Sigmoid colon (tissue), 7 donors: ENCODE results near the gene CCDC149. TPM values are rescaled to one million over a fixed set of nuclear protein-coding genes. Genes with fewer than 3 reads are reported as not detected.

Experiments
- DNase-seq: peaks from one replicate; pipeline ENCODE4 v3.0.0-alpha.2; 2019
- H3K27ac ChIP-seq, 4 donors: fragments of 200-600 bp; sonication (generic); one replicate each; pipeline ENCODE4 v1.5.1; 2016 to 2019; ENCODE audit warnings: mild to moderate bottlenecking in 1 of 4
- H3K27me3 ChIP-seq, 3 donors: fragments of 200-600 bp; sonication (generic); one replicate each; pipeline ENCODE4 v1.5.1; 2019; ENCODE audit warnings: mild to moderate bottlenecking in 1 of 3
- H3K36me3 ChIP-seq, 4 donors: fragments of 200-600 bp; sonication (generic); one replicate each; pipeline ENCODE4 v1.5.1; 2016 to 2019
- H3K4me1 ChIP-seq, 4 donors: fragments of 200-600 bp; sonication (generic); one replicate each; pipeline ENCODE4 v1.5.1; 2017 to 2019
- H3K4me3 ChIP-seq, 4 donors: fragments of 200-600 bp; sonication (generic); one replicate each; pipeline ENCODE4 v1.5.1; 2017 to 2019; ENCODE audit warnings: mild to moderate bottlenecking in 2 of 4, moderate library complexity in 1 of 4
- H3K9me3 ChIP-seq, 4 donors: fragments of 200-600 bp in 3 of 4; sonication (generic) in 3 of 4; one replicate each; pipeline versions ENCODE4 v1.5.1 to v1.6.1; 2013 to 2019
- CTCF ChIP-seq, 4 experiments: fragments of 450-650 bp in 3 of 4; fragments of 200-600 bp in 1 of 4; IDR thresholded peaks; one replicate each; pipeline ENCODE4 v1.5.1; 2016 to 2019; ENCODE audit warnings: antibody characterized with exemption in 4 of 4, mild to moderate bottlenecking in 3 of 4, moderate library complexity in 2 of 4
- EP300 ChIP-seq, 4 donors: sonication (generic); formaldehyde crosslinking; IDR thresholded peaks; one replicate each; pipeline ENCODE4 v1.6.1; 2017; ENCODE audit warnings: antibody characterized with exemption in 4 of 4
- POLR2A ChIP-seq, 2 donors: fragments of 450-650 bp; IDR thresholded peaks; one replicate each; pipeline ENCODE4 v1.6.1; 2016; ENCODE audit warnings: antibody characterized with exemption in 2 of 2, mild to moderate bottlenecking in 2 of 2, moderate library complexity in 2 of 2
- POLR2AphosphoS5 ChIP-seq, 4 donors: sonication (generic); formaldehyde crosslinking; IDR thresholded peaks; one replicate each; pipeline ENCODE4 v1.6.1; 2017; ENCODE audit warnings: antibody characterized with exemption in 4 of 4
- WGBS, 2 donors: extraction: QIAGEN DNeasy Blood & Tissue Kit; methylation state at CpG; one replicate each; pipeline ENCODE4 v1.1.7; 2013; 5-methylcytosine and 5-hydroxymethylcytosine counted together
- intact Hi-C: fragments of 100-400 bp; cut with DNase I; formaldehyde crosslinking; loops from one replicate; pipeline ENCODE4 v1.15.1; 2023
- polyA plus RNA-seq, 3 donors: library from polyadenylated mRNA; stranded (reverse); fragments of 200-250 nt; gene quantifications; one replicate each; pipeline ENCODE4 v1.2.3, GENCODE V29; 2013
- total RNA-seq, 4 donors: library from RNA; depleted of rRNA; stranded (reverse); fragments of >200 nt; gene quantifications; one replicate each; pipeline ENCODE4 v1.1.0, GENCODE V29; 2016
- donor health status: healthy with polysubstance abuse.
- donor health status: Bipolar disorder and iron deficiency.
- donor health status: healthy.

The CCDC149 gene
- total and polyA plus RNA-seq, 7 donors = 5.8 to 21.3 (median 11.8) TPM

- Histone ChIP-seq H3K4me1 (peaks cover 0 to 9% (median 0%) of the 10 kb centered on the region in 4 donors), H3K36me3 (peaks cover 0 to 8% (median 0%) of the 10 kb centered on the region in 4 donors), H3K27me3 (no peaks in the 10 kb centered on the region), H3K27ac (no peak overlapping the region), H3K4me3 (no peak overlapping the region), H3K9me3 (no peaks in the 10 kb centered on the region)
- 92 to 94% methylated on average over 2 of the region's 2 CpGs for WGBS, 2 donors
- TF ChIP-seq EP300 (IDR thresholded peaks at IDR 0.05) = no peak
- TF ChIP-seq POLR2A (IDR thresholded peaks at IDR 0.05) = no peak
- TF ChIP-seq POLR2AphosphoS5 (IDR thresholded peaks at IDR 0.05) = no peak
- TF ChIP-seq CTCF (IDR thresholded peaks at IDR 0.05) = no peak
- DNase-seq = no peak
- intact Hi-C loops = no loop called here
Measured at GRCh38 chr4:24892778-24893177, 20.1 kb downstream of the CCDC149 start.

- intact Hi-C loops = no loop called here
- no peak for TF ChIP-seq EP300 (IDR thresholded peaks at IDR 0.05)
- no peak for TF ChIP-seq CTCF (IDR thresholded peaks at IDR 0.05)
- TF ChIP-seq POLR2AphosphoS5 (IDR thresholded peaks at IDR 0.05) = no peak
- TF ChIP-seq POLR2A (IDR thresholded peaks at IDR 0.05) = no peak
- H3K4me3 ChIP-seq = no peak overlapping the region
- peaks cover 0 to 9% (median under 1%) of the 10 kb centered on the region in 4 donors for H3K4me1 ChIP-seq
- no peaks in the 10 kb centered on the region for H3K27me3 ChIP-seq
- H3K36me3 ChIP-seq = peaks cover 0 to 8% (median 0%) of the 10 kb centered on the region in 4 donors
- no peak overlapping the region for H3K27ac ChIP-seq
- H3K9me3 ChIP-seq = no peaks in the 10 kb centered on the region
- WGBS, 2 donors = 89 to 95% methylated on average over 2 of the region's 2 CpGs
- no peak for DNase-seq
Measured at GRCh38 chr4:24892278-24892677, 20.6 kb downstream of the CCDC149 start.

- Histone ChIP-seq H3K4me1 (peaks cover 0 to 6% (median 2%) of the 10 kb centered on the region in 4 donors), H3K9me3 (no peaks in the 10 kb centered on the region), H3K27me3 (no peaks in the 10 kb centered on the region), H3K4me3 (no peak overlapping the region), H3K36me3 (peaks cover 0 to 8% (median 0%) of the 10 kb centered on the region in 4 donors), H3K27ac (no peak overlapping the region)
- intact Hi-C loops = no loop called here
- no peak for TF ChIP-seq EP300 (IDR thresholded peaks at IDR 0.05)
- TF ChIP-seq POLR2A (IDR thresholded peaks at IDR 0.05) = no peak
- no peak for TF ChIP-seq CTCF (IDR thresholded peaks at IDR 0.05)
- TF ChIP-seq POLR2AphosphoS5 (IDR thresholded peaks at IDR 0.05) = no peak
- WGBS, 2 donors = 93 to 95% methylated on average over 6 of the region's 6 CpGs
- DNase-seq = peak; percentile 37
Measured at GRCh38 chr4:24890561-24891126, 22.2 kb downstream of the CCDC149 start.

- Histone ChIP-seq H3K36me3 (peaks cover 0 to 8% (median 0%) of the 10 kb centered on the region in 4 donors), H3K4me1 (peaks cover 0 to 6% (median 2%) of the 10 kb centered on the region in 4 donors), H3K4me3 (no peak overlapping the region), H3K27ac (no peak overlapping the region), H3K27me3 (no peaks in the 10 kb centered on the region), H3K9me3 (no peaks in the 10 kb centered on the region)
- no peak for TF ChIP-seq EP300 (IDR thresholded peaks at IDR 0.05)
- no peak for TF ChIP-seq CTCF (IDR thresholded peaks at IDR 0.05)
- TF ChIP-seq POLR2AphosphoS5 (IDR thresholded peaks at IDR 0.05) = no peak
- TF ChIP-seq POLR2A (IDR thresholded peaks at IDR 0.05) = no peak
- WGBS, 2 donors = 71 to 90% methylated on average over 3 of the region's 3 CpGs
- intact Hi-C loops = no loop called here
- peak; percentile 0 for DNase-seq
Measured at GRCh38 chr4:24889991-24890390, 22.9 kb downstream of the CCDC149 start.
